ENCODE measurements around the gene RASGEF1B.

- no peak for TF ChIP-seq REST (IDR thresholded peaks at IDR 0.05; ENCODE audit: insufficient read depth in 1 of 2, low read depth in 2 of 2, low read length in 2 of 2)
- TF ChIP-seq POLR2AphosphoS5 (IDR thresholded peaks at IDR 0.05; ENCODE audit: low read depth, low read length) = no peak
- TF ChIP-seq TAF1 (IDR thresholded peaks at IDR 0.05; ENCODE audit: borderline replicate concordance, insufficient read depth, low read length) = no peak
- TF ChIP-seq SIN3A (IDR thresholded peaks at IDR 0.05; ENCODE audit: borderline replicate concordance, insufficient read depth, low read length) = no peak
Observed at GRCh38 chr4:81460834-81461233, 10.9 kb downstream of the RASGEF1B start.

Data from PFSK-1 (cell line).